ENCODE results near the gene BARHL2.

The BARHL2 gene

GRCh38 chr1:90724361-90724760, 7.3 kb upstream of the BARHL2 start:
- DNase-seq = no peak

- DNase-seq = no peak
These were observed 6.5 kb upstream of the BARHL2 start for GRCh38 chr1:90723590-90724108.

- DNase-seq = no peak
These were observed 5.9 kb upstream of the BARHL2 start for GRCh38 chr1:90722874-90723589.

- DNase-seq = peak; percentile 71
These were observed 4.4 kb upstream of the BARHL2 start for GRCh38 chr1:90721210-90722194.

- no peak for DNase-seq
These were observed 3.1 kb upstream of the BARHL2 start for GRCh38 chr1:90720145-90720636.

GRCh38 chr1:90719330-90720144, 2.4 kb upstream of the BARHL2 start:
- DNase-seq = no peak

- DNase-seq = no peak
These were observed 1.6 kb upstream of the BARHL2 start for GRCh38 chr1:90718411-90719329.

- peak; percentile 75 for DNase-seq
These were observed 736 bp upstream of the BARHL2 start for GRCh38 chr1:90717665-90718410.

- no peak for DNase-seq
These were observed 208 bp upstream of the BARHL2 start for GRCh38 chr1:90717356-90717664.

- DNase-seq = no peak
These were observed 905 bp downstream of the BARHL2 start for GRCh38 chr1:90716243-90716551.

- no peak for DNase-seq
These were observed 1.8 kb downstream of the BARHL2 start for GRCh38 chr1:90715309-90715708.

- no peak for DNase-seq
These were observed 2.6 kb downstream of the BARHL2 start for GRCh38 chr1:90714521-90714951.

- DNase-seq = no peak
These were observed 3.2 kb downstream of the BARHL2 start for GRCh38 chr1:90713741-90714509.

- no peak for DNase-seq
These were observed 4.0 kb downstream of the BARHL2 start for GRCh38 chr1:90712915-90713730.

- DNase-seq = no peak
These were observed 4.8 kb downstream of the BARHL2 start for GRCh38 chr1:90712153-90712856.

- no peak for DNase-seq
These were observed 5.4 kb downstream of the BARHL2 start for GRCh38 chr1:90711696-90712095.

GRCh38 chr1:90710579-90711536, 6.2 kb downstream of the BARHL2 start:
- DNase-seq = no peak

All from COR-L47 (cell line).